HG02642 (cell line): ENCODE measurements around the gene UCKL1.
"Not testable (repeated sequence)": the region's sequence is repeated elsewhere in the genome, so short reads cannot be mapped to it uniquely, and the experiment has no call there.

ENCODE experiments used
- ATAC-seq: cut with Tn5 transposase; IDR thresholded peaks from one replicate; pipeline ENCODE4 v1.9.1; 2021; ENCODE audit warnings: mild to moderate bottlenecking; ENCODE audit not compliant: unreplicated experiment, poor library complexity

Gene UCKL1

DNA sequence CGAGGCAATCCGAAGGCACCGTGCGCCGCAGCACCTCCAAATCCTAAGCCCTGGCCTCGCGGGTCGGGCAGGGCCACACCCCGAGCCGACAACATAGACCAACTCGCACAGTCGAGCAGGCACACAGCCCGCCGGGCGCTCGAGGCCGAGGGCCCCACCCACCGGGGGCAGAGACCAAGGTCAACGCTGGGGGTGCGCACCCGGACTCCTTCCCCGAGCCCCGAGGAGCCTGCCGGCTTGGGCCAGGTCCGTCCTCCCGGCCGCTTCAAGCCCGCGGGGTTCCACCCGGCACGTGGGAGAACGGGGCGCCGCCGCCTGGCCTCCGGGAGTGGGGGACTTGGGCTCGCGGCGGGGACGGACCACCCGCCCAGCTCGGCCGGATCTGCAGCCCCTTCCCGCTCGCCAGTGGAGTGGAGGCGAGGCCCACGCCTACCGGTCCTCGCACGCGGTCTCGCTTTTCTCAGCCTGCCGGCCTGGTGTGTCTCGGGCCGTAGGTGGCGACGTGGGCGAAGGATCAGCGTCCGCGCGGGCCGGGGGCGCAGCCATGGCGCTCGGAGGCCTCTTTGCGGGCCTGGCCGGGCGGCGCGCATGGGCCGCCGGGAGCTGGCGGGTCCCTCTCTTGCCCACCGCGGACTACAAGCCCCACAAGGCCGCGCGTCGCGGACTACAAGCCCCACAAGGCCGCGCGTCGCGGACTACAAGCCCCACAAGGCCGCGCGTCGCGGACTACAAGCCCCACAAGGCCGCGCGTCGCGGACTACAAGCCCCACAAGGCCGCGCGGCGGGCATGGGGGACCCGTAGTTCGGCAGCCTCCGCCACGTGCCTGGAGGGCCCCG, at the start of gene UCKL1:
Gene UCKL1 (minus strand): TSS at position 590 of the 837 bp plus-strand sequence. CDS start 44 bp downstream, at position 546.
- ATAC-seq, result peak; percentile 79

GRCh38 chr20:64005394-64005793, 49.2 kb upstream of the UCKL1 start:
- no peak for ATAC-seq

DNA sequence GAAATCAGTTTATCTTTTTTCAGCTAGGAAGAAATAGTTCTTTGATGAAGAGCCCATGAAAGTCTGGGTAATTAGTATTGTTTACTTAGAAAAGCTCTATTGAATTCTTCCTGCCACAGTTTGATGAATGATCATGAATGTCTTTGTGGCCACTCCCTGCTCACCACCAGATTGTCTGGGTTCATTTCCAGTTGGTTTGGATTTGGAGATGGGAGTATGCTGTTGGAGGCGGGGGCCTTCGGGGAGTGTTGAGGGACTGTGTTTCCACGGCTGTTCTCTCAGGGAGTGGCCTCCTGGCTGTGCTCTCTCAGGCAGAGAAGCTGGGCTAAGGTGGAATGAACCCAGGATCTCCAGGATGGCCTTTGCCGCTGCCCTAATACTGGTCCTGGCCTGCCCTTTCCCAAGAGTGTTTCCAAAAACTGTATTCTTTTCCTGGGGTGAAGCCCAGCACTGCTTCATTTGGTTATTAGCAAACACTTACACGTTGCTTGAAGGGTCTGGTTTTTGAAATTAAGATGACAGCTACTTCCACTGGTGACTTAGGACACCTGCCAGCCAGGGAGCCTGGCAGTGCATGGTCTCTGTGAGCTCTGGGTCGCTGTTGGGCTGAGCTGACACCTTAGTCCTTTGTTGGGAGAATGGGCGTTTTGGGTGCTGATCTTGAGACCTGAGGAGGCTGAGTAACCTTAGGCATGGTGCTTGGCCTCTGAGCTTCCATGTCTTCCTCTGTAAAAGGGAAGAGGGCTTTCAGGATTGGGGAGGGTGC, 47.9 kb upstream of the UCKL1 start:
- no peak for ATAC-seq

DNA sequence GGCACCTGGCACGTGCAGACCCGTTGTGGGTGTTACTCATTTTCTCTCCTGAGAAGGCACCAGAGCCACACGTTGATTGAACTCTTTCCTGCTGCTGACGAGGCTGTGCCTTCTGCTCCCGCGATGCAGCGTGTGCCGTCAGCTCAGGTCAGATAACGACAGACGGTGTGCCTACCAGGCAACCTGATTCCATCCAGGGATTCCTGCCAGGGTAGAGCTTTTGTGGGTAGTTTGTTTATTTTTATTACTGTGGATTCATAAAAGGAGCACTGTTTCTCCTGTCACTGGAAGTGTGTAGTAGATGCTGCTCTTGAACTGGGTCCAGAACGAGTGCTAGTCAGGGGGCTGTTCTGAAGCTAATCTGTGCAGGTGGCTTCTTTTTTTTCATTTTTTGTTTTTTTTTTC, 45.4 kb upstream of the UCKL1 start:
- no peak for ATAC-seq

DNA sequence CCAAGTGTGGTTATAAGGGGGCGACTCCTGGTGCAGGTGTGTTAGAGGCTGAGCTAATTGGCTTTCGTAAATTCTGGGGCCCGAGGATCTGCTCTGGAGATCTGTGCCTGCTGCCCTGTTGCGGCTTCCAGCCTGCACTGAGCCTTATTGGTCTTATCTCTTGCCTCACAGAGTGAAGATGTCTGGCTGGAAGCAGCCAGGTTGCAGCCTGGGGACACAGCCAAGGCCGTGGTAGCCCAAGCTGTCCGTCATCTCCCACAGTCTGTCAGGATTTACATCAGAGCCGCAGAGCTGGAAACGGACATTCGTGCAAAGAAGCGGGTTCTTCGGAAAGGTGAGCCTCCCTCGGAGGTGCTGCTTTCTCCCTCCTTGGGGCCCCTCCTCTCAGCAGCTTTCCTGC, 44.7 kb upstream of the UCKL1 start:
- ATAC-seq, result no peak

- ATAC-seq, result no peak
These were observed 26.7 kb upstream of the UCKL1 start for GRCh38 chr20:63982937-63983336.

DNA sequence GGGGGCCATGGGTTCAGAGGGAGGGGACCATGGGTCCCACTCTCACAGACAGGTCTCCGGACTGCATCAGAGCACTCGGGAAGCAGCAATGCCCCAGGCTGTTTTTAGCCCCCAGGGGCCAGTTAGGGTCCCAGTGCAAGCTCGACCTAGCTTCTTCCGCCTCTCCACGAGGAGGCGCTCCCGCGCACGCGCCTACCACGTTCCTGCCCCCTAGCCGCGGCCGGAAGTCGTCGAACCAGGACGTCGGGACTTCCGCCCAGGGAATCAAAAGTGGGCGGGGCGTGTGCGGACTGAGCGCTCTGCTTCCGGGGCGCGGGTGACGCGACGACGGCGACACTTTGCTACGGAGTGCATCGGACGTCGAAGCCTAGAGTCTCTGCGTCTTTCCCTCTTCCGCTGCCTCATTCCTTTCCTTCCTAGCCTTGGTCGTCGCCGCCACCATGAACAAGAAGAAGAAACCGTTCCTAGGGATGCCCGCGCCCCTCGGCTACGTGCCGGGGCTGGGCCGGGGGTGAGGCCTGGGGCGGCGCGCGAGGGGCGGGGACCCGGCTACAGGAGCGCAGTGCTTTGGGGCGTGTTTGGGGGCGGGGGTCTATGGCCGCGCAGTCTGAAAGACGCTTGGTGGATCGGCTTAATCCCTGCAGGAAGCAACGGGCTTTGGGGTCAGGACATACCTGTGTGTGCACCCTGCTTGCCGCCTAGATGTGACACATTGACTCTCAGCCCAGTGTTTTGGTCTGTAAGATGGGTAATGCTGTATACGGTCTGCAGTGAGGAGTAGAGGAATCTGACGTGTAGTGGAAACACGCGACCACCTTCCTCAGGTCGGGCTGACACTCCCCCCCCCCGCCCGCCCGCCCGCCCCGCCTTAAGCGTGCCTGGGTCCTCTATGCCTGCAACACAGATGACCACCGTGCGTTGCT, 24.9 kb upstream of the UCKL1 start, which contains the start of gene PRPF6:
Gene PRPF6 (plus strand): TSS at position 327 of the 923 bp plus-strand sequence. CDS start 114 bp downstream, at position 441.
- peak; percentile 62 for ATAC-seq

GRCh38 chr20:63980317-63980805, 24.1 kb upstream of the UCKL1 start:
- ATAC-seq, result peak; percentile 12

DNA sequence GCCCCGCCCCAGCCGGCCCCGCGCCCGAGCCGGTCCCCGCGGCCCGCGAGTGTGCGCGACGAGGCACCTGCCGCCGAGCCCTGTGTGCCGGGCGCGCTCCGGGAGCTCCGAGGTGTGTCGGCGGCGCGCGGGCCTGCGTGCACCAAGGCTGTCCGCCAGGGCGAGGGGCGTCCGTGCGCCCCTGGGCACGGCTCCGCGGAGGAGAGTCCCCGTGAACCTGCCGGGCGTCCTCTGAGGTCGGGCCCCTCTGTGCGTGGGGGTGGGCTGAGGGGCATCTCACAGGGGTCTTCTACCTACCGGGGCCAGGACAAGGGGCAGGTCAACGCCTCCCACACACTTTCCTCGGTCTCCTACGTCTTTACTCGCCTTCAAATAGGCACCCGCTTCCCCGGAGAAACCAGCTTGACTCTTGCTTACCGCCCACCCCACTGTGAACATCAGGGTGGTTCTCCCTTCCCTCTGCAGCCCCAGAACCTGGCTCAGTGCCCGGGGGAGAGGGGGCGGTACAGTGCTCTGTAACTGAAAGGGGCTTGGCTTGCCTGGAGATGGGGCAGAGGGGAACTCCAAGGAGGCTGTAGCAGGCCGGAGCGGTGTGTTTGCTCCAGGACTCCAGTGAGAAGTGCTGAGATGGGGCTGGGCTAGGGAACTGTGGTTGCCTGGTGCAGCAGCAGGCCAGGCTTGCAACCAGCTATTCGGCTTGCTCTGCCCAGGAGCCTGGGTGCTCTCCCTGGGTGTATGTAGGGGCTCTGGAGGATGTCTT, 23.5 kb upstream of the UCKL1 start, which contains the start of gene SAMD10:
Gene SAMD10 (minus strand): TSS at position 86 of the 760 bp plus-strand sequence. CDS start 175 bp downstream, outside the sequence.
- peak; percentile 34 for ATAC-seq

DNA sequence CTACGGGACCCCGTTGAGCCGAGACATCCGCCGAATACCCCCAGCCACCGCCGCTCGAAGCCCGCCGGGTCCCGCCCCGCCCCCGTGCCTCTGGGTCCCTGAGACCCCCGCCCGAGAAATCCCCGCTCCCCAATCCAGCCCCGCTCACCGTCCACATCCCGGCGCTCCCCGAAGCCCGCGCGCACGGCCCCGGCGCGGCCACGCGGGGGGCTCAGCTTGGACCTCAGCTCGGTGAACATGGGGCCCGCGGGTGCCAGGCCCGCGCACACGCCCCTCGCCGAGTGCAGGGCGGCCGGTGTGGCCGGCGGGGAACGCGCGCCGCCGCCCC, 23.0 kb upstream of the UCKL1 start:
- peak; percentile 11 for ATAC-seq

- peak; percentile 38 for ATAC-seq
These were observed 22.4 kb upstream of the UCKL1 start for GRCh38 chr20:63978319-63979228.

DNA sequence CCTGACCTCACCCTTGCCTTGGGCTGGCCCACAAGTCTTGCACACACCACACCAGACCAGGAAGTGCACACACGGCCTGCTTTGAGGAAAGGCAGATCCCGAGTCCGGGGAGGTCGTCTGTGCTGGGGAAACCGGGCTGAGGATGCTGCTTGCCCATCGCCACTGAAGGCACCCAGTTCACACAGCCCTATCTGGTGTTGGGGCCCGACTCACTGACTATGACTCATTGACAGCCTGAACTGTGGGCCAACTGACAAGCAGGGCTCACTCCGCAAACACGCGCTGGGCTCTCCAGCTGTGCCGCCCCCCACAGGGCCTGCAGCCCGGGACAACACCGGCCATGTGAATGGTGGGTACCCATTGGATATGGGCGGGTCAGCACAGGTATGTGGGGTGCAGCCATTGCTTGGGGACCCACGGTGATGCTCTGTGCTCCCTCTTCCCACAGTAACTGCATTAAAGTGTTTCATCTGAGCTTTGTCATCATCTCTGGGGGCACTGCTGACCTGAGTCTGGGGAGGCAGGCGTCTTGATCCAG, 21.6 kb upstream of the UCKL1 start:
- ATAC-seq, result no peak

- ATAC-seq, result no peak
These were observed 20.9 kb upstream of the UCKL1 start for GRCh38 chr20:63976980-63977738.

- not testable (repeated sequence) for ATAC-seq
These were observed 20.3 kb upstream of the UCKL1 start for GRCh38 chr20:63976511-63976910.

GRCh38 chr20:63974402-63975200, 18.4 kb upstream of the UCKL1 start:
- no peak for ATAC-seq

GRCh38 chr20:63973636-63974401, 17.6 kb upstream of the UCKL1 start:
- no peak for ATAC-seq
